Stimulated activated CD8-positive, alpha-beta memory T cell treated with anti-CD3 and anti-CD28 coated beads, Interleukin-4, amount 100 ng/mL, for 48 hours (primary cell): Measurements from ENCODE around the gene TIAL1.
"Not testable (repeated sequence)": the region's sequence is repeated elsewhere in the genome, so short reads cannot be mapped to it uniquely, and the experiment has no call there.

Experiments
- DNase-seq: peaks from one replicate; pipeline ENCODE4 v3.0.0-alpha.2; 2020

The TIAL1 gene

GRCh38 chr10:119545310-119545709 is 51.5 kb downstream of the TIAL1 start:
- no peak for DNase-seq

- DNase-seq: no peak
Observed at GRCh38 chr10:119543814-119544642, 52.7 kb downstream of the TIAL1 start.

DNA sequence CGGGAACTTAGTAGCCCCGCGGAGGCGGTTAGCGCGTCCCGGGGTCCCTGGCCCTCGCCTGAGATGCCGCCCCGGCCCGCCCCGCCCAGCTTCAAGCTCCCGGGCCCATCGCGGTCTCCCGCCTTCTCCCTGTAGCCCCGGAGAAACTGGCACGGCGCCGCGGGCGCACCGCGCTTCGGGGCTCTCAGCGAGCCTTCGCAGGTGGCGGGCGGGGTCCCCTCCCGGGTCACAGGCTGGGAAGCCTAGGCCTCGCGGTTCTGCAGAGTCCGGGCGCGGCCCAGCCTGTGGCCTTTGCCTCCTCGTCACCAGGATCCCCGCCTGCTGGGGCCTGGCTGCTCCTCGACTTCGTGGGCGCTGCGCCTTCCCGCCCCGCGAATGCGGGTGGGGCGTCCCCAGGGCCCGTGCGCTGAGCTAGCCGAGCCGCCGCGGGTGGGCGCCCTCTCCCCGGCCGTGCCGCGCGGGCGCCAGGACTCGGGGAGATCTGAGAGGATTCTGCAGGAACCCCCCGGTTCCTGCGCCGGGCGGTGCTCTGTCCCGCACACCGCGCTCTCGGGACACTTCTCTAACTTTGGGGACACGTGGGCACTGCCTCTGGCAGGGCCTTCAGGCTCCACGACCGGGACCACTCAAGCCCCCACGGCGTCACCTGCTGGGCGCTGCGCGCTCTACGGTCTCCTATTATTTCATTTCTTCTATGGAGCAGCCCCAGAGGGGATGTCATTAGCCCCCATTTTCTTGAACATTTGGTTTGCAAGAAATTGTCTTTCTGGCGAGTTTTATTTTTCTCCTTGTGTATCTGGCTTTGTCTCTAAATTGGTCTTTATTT is 53.6 kb downstream of the TIAL1 start:
- DNase-seq: peak; percentile 77

DNA sequence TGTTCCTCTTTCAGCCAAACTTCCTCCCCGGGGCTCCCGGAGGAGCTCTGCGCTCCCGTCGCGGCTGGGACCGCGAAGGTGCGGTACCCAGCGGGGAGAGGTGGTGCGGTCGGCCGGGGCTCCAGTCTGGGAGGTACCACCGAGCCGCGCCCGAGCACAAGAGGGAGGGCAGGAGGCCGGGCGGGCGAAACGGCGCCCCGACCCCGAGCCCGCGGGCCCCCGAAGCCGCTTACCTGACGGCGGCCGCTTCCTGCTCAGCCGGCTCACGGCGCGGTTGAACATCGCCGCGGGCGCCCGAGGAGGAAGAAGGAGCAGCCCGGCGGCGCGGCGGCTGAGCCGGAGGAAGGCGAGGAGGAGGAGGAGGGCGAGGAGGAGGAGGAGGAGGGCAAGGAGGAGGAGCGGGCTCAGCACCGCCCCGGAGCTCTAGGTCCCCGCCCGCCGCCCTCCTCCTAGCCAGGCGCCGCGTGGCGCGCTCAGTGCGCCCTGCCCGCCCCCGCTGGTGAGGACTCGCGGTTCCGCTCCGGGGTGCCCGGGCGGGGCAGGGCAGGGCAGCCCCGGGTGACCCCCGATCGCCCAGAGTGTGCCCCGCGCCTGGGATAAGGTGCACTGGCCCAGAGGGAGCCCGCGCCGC is 54.3 kb downstream of the TIAL1 start, which contains the start of gene RGS10:
Gene RGS10, minus strand, starts transcription at position 363 of the 631 bp plus-strand sequence. Its CDS starts 81 bp downstream, at position 282.
- DNase-seq: peak; percentile 89

- peak; percentile 78 for DNase-seq
Observed at GRCh38 chr10:119541459-119542356, 55.1 kb downstream of the TIAL1 start.

DNA sequence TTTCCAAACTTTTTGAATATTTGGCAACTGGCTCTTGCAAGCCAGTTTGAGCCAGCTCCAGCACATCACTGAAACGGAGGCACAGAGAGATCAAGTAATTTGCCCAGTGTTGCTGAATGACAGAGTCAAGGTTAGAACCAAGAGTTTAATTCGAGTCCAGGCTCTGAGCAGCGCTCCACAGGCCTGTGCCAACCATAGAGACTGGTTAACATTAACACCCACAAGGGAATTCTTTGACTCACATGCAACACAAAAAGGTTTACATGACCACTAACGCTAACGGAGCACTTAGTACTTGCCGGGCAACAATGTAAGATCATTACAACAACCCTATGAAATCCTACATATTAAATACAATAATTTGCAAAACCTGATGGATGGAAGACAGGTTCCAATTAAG is 55.7 kb downstream of the TIAL1 start:
- DNase-seq: peak; percentile 44

- DNase-seq: no peak
Observed at GRCh38 chr10:119540038-119540437, 56.7 kb downstream of the TIAL1 start.

DNA sequence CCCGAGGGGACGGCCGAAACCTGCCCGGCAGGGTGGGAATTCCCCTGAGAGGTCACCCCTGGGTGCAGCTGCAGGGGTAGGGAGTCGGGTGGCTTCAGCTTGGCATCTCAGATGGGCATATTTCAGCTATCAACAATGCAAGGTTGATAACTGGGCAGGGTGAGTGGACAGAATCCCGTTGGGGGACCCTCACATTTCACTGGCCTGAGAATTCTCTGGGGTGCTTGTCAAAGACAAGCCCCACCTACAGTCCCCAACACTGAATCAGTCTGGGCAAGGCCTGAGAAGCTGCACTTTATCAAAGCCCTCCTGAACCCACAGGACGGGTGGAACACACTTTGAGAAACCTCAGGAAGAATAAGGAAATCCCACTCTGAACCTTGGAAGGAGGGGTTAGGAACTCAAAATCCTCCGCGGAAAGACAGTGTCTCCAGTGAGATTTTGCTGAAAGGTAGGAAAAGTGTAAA is 57.4 kb downstream of the TIAL1 start:
- DNase-seq: peak; percentile 39

- DNase-seq: peak; percentile 60
Observed at GRCh38 chr10:119538632-119539358, 58.0 kb downstream of the TIAL1 start.

DNA sequence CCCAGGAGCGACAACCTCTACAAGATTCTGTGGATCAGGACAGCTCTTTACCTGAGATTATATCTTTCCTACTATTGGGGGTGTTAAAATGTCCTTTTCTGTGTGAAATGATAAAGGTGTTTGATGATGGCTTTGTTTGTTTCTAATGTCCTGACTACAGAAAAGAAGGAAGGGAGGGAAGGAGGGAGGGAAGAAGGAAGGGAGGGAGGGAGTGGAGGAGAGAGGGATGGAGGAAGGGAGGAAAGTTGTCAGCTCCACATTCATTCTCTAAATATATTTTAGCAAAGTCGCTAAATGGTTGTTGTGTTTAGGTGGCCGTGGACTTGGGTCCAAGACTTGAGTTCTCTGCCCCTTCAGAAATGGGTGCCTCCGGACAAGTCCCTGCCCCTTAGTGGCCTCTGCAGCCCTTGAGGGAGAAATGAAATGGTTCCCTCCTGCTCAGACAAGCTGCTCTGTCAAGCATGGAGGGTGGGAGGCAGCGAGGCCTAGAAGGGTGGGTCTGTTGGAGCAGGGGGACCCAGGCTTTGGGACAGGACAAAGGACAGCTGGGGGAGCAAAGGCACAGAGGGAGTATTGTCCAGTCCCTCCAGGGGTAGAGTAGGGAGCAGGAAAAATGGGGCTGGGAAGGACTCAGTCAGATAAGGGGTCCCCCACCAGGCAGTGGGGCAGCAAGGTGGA is 58.7 kb downstream of the TIAL1 start:
- DNase-seq: no peak

DNA sequence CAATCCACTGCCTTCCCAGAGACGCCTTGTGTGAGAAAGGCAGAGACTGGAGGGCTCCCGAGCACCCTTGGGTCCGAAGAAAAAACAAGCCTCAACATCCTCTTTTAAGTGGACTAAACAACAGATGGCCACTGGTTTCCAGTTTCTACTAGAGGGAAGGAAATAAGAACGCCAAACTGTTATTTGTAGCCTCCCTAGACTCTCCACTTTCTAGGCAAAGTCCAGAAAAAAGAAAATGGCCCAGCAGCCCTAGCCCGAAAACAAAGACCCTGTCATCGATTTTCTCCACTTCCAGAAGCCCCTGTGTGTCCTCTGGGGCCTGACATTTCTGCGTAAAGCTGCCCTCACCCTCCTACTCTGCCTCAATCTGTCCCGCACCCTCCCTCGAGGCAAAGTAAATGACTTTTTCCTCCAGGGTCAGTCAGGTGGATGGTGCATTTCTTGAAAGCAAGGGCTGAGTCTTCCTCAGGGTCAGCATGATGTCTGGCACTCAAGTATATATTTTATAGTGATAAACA is 60.2 kb downstream of the TIAL1 start:
- no peak for DNase-seq

- no peak for DNase-seq
Observed at GRCh38 chr10:119535837-119536507, 60.8 kb downstream of the TIAL1 start.

DNA sequence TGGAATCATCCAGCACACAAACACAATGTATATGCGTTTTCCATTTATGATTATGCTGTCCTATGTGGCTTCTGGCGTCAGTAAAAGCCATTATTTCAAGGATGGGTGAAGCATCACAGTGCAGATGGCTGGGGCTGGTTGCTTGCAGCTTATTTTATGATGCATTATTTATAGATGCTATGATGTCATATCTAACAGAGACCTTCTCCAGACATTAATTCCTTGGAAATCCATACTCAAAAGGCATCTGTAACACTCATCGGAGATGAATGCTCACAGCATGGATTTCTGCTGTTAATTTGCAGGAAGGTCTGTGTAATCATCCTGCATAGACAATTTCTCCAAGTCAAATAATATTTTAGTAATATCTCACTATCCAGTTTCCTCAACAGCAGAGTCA is 61.5 kb downstream of the TIAL1 start:
- DNase-seq: no peak

GRCh38 chr10:119533473-119533872 is 63.3 kb downstream of the TIAL1 start:
- DNase-seq: no peak

GRCh38 chr10:119532791-119533190 is 64.0 kb downstream of the TIAL1 start:
- not testable (repeated sequence) for DNase-seq

GRCh38 chr10:119532251-119532650 is 64.5 kb downstream of the TIAL1 start:
- not testable (repeated sequence) for DNase-seq

DNA sequence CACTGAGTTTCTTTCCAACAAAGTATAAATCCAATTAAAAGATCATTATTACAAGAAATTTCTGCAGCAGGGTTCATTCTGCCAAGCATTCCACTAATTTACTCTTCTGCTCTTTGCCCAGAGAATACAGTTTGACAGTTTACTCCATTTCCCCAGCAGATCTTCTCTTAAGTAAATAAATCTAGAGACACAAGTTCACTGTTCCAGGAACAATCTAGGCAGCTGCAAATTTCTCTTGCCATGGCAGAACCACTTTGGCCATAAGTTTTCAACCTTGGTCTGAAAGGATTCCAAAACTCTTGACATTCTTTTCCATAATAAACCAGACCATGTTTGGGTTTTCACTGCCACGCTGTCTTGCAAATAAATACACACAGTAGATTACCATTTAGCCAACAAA is 65.7 kb downstream of the TIAL1 start:
- no peak for DNase-seq

DNA sequence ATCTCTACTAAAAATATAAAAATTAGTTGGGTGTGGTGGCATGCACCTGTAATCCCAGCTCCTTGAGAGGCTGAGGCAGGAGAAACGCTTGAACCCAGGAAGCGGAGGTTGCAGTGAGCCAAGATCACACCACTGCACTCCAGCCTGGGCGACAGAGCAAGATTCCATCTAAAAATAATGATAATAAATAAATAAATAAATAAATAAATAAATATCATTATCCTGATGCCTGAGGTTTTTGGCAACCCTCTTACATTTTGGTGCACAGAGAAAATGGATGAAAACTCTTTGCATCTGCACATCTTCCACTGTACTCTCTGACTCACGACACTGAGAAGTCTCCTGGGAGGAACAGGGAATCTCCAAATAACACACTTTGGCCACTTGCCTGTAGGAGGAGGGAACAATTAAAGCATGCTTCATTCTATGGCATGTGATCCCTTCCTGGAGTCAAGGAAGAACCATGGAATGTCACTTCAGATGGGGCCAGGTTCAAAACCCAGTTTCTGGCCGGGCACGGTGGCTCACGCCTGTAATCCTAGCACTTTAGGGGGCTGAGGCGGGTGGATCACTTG is 68.0 kb downstream of the TIAL1 start:
- not testable (repeated sequence) for DNase-seq
